ENCODE measurements around the gene GOLT1B. TPM values are rescaled to one million over a fixed set of nuclear protein-coding genes. Genes with fewer than 3 reads are reported as not detected.

The GOLT1B gene
- total and polyA plus RNA-seq, 2 of the 13 experiments (the other 11 are each of a cell fraction or from before 2014, with no cell fraction given), result 23.6 to 38.4 TPM

DNA sequence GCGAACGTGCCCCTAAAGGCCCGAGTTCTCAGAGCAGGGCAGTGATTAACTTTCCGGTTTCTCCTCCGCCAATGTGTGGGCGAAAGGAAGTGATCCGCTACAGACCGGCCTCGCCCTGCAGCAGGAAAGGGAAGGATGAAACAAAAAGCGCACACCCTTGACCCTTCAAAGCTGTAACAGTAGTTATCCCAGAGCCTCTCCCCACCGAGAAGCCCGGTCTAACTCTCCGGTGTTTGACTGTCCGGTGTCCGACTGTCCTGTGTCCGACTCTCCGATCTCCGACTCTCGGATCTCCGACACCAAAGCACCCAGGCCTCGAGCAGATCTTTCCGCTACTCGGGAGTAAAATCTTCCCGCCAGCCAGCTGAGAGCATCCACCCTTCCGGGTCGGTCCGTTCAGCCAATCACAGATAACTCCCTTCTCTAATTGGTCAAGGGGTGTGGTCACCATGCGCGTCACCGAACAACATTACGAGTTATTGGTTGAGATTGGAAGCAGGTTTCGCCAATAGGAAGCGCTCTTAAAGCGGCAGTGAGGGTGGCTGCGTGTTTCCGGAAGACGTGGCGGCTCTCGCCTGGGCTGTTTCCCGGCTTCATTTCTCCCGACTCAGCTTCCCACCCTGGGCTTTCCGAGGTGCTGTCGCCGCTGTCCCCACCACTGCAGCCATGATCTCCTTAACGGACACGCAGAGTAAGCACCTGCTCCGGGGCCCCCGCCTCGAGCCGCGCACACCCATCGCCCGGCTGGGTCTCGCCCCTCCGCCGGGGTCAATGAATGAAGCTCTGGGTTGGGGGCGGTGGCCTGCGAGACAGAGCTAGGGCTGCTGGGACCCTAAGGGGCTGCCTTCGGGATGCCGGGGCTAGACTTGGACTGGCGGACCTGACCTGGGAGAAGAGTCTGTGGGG is at the start of gene GOLT1B, which contains the start of gene RECQL (continued):
- TF ChIP-seq, protein P1, sequence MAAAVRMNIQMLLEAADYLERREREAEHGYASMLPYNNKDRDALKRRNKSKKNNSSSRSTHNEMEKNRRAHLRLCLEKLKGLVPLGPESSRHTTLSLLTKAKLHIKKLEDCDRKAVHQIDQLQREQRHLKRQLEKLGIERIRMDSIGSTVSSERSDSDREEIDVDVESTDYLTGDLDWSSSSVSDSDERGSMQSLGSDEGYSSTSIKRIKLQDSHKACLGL (CRISPR knock-in tag; IDR thresholded peaks at IDR 0.05), result peak; percentile 35; the same call in 1 of the 2 replicates
- TF ChIP-seq ZBTB37 (CRISPR knock-in tag; IDR thresholded peaks at IDR 0.05) (no peak), ZNF670 (CRISPR knock-in tag; IDR thresholded peaks at IDR 0.05; ENCODE audit: borderline replicate concordance) (peak; percentile 64; the same call in 1 of the 2 replicates), SIN3A (IDR thresholded peaks at IDR 0.05; ENCODE audit: borderline replicate concordance, low read depth, low read length) (peak; percentile 100), EED (CRISPR knock-in tag; IDR thresholded peaks at IDR 0.05) (0 out of 2 replicates have a peak, but pooled peaks have one; percentile 82), ZNF775 (CRISPR knock-in tag; IDR thresholded peaks at IDR 0.05; ENCODE audit: borderline replicate concordance) (no peak), HMGXB4 (CRISPR knock-in tag; IDR thresholded peaks at IDR 0.05; ENCODE audit: borderline replicate concordance in 1 of 2, low read depth in 1 of 2) (peak; percentile 42 to 55; a peak in 2 of 4 replicates), TBX2 (CRISPR knock-in tag; IDR thresholded peaks at IDR 0.05; ENCODE audit: borderline replicate concordance) (peak; percentile 81; the same call in 1 of the 2 replicates), ZNF580 (CRISPR knock-in tag; IDR thresholded peaks at IDR 0.05; ENCODE audit: borderline replicate concordance, low read depth) (peak; percentile 44; the same call in 1 of the 2 replicates), POLR2A (IDR thresholded peaks at IDR 0.05; ENCODE audit: insufficient read depth in 1 of 2, low read depth in 2 of 2, low read length in 2 of 2) (peak; percentile 48 to 92), YEATS2 (CRISPR knock-in tag; IDR thresholded peaks at IDR 0.05; ENCODE audit: borderline replicate concordance) (peak; percentile 74; the same call in 1 of the 2 replicates), NFKB2 (CRISPR knock-in tag; IDR thresholded peaks at IDR 0.05; ENCODE audit: borderline replicate concordance) (peak; percentile 72; the same call in 1 of the 2 replicates), ZNF549 (CRISPR knock-in tag; IDR thresholded peaks at IDR 0.05) (no peak), ZNF567 (CRISPR knock-in tag; IDR thresholded peaks at IDR 0.05; ENCODE audit: borderline replicate concordance) (0 out of 2 replicates have a peak, but pooled peaks have one; percentile 63), ZNF788 (CRISPR knock-in tag; IDR thresholded peaks at IDR 0.05; ENCODE audit: borderline replicate concordance) (peak; percentile 94; the same call in 1 of the 2 replicates), SOX6 (IDR thresholded peaks at IDR 0.05) (no peak), SOX6 (CRISPR knock-in tag; IDR thresholded peaks at IDR 0.05) (peak; percentile 52; the same call in 1 of the 2 replicates), HOXA7 (CRISPR knock-in tag; IDR thresholded peaks at IDR 0.05) (no peak), FOXK1 (CRISPR knock-in tag; IDR thresholded peaks at IDR 0.05; ENCODE audit: borderline replicate concordance, low read depth) (peak; percentile 99), KDM2A (CRISPR knock-in tag; IDR thresholded peaks at IDR 0.05; ENCODE audit: borderline replicate concordance, low read depth) (peak; percentile 77), TEAD3 (CRISPR knock-in tag; optimal IDR thresholded peaks at IDR 0.05; ENCODE audit: borderline replicate concordance) (no peak), ZNF572 (CRISPR knock-in tag; IDR thresholded peaks at IDR 0.05) (0 out of 2 replicates have a peak, but pooled peaks have one; percentile 57)
- TF ChIP-seq, protein P2, sequence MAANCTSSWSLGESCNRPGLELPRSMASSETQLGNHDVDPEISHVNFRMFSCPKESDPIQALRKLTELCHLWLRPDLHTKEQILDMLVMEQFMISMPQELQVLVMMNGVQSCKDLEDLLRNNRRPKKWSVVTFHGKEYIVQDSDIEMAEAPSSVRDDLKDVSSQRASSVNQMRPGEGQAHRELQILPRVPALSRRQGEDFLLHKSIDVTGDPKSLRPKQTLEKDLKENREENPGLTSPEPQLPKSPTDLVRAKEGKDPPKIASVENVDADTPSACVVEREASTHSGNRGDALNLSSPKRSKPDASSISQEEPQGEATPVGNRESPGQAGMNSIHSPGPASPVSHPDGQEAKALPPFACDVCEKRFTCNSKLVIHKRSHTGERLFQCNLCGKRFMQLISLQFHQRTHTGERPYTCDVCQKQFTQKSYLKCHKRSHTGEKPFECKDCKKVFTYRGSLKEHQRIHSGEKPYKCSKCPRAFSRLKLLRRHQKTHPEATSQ (CRISPR knock-in tag; IDR thresholded peaks at IDR 0.05; ENCODE audit: borderline replicate concordance), result no peak

Measured in HepG2 (cell line).